Measurements from ENCODE around the gene ADAMTS16.

GRCh38 chr5:5353681-5354080, 213.6 kb downstream of the ADAMTS16 start:
- no peak for TF ChIP-seq ELF4 (IDR thresholded peaks at IDR 0.05)
- no peak for TF ChIP-seq FOXK2 (IDR thresholded peaks at IDR 0.05)
- no peak for TF ChIP-seq L3MBTL2 (conservative IDR thresholded peaks at IDR 0.05)
